Neural progenitor cell (in vitro differentiated cells): ENCODE measurements around the gene WDR17.

Experiments
- EZH2 ChIP-seq: fragments of 200-600 bp; sonication (generic); IDR thresholded peaks from 2 replicates; pipeline ENCODE4 v1.6.1; 2017; ENCODE audit warnings: antibody characterized with exemption, mild to moderate bottlenecking, moderate library complexity
- TF ChIP-seq, protein P1 (sequence below): fragments of 200-600 bp; sonication (generic); IDR thresholded peaks from 2 replicates; pipeline ENCODE4 v1.5.1; 2017; ENCODE audit warnings: antibody characterized with exemption, mild to moderate bottlenecking

GRCh38 chr4:176042195-176042594, 23.4 kb upstream of the WDR17 start:
- TF ChIP-seq, protein P1, sequence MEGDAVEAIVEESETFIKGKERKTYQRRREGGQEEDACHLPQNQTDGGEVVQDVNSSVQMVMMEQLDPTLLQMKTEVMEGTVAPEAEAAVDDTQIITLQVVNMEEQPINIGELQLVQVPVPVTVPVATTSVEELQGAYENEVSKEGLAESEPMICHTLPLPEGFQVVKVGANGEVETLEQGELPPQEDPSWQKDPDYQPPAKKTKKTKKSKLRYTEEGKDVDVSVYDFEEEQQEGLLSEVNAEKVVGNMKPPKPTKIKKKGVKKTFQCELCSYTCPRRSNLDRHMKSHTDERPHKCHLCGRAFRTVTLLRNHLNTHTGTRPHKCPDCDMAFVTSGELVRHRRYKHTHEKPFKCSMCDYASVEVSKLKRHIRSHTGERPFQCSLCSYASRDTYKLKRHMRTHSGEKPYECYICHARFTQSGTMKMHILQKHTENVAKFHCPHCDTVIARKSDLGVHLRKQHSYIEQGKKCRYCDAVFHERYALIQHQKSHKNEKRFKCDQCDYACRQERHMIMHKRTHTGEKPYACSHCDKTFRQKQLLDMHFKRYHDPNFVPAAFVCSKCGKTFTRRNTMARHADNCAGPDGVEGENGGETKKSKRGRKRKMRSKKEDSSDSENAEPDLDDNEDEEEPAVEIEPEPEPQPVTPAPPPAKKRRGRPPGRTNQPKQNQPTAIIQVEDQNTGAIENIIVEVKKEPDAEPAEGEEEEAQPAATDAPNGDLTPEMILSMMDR = no peak
- no peak for TF ChIP-seq EZH2
